SH-SY5Y (cell line): ENCODE results near the gene OR51G2.

Source experiments
- GATA2 ChIP-seq: IDR thresholded peaks from 2 replicates; pipeline ENCODE4 v1.6.1; 2011; ENCODE audit warnings: mild to moderate bottlenecking, low read depth, low read length
- GATA3 ChIP-seq: IDR thresholded peaks from 2 replicates; pipeline ENCODE4 v1.6.1; 2011; ENCODE audit warnings: low read depth, mild to moderate bottlenecking, low read length, moderate library complexity

- no peak for TF ChIP-seq GATA3
- no peak for TF ChIP-seq GATA2
These were observed 31.6 kb downstream of the OR51G2 start for GRCh38 chr11:4887591-4887990.
